A549 treated with AZD9567 at 1 μM for 4 hours (cell line): ENCODE results near the gene ADAM12. TPM values are rescaled to one million over a fixed set of nuclear protein-coding genes. Genes with fewer than 3 reads are reported as not detected.

Experiments used
- total RNA-seq: library from RNA; stranded (reverse); fragments of 200-300 nt; extraction: Qiagen RNA extraction; gene quantifications from 5 replicates; pipeline ENCODE4 v1.2.3, GENCODE V29; 2022; ENCODE audit not compliant: insufficient read depth

The ADAM12 gene
- total RNA-seq: 2.9 to 4.9 TPM (median 3.2 TPM) in 5 replicates

DNA sequence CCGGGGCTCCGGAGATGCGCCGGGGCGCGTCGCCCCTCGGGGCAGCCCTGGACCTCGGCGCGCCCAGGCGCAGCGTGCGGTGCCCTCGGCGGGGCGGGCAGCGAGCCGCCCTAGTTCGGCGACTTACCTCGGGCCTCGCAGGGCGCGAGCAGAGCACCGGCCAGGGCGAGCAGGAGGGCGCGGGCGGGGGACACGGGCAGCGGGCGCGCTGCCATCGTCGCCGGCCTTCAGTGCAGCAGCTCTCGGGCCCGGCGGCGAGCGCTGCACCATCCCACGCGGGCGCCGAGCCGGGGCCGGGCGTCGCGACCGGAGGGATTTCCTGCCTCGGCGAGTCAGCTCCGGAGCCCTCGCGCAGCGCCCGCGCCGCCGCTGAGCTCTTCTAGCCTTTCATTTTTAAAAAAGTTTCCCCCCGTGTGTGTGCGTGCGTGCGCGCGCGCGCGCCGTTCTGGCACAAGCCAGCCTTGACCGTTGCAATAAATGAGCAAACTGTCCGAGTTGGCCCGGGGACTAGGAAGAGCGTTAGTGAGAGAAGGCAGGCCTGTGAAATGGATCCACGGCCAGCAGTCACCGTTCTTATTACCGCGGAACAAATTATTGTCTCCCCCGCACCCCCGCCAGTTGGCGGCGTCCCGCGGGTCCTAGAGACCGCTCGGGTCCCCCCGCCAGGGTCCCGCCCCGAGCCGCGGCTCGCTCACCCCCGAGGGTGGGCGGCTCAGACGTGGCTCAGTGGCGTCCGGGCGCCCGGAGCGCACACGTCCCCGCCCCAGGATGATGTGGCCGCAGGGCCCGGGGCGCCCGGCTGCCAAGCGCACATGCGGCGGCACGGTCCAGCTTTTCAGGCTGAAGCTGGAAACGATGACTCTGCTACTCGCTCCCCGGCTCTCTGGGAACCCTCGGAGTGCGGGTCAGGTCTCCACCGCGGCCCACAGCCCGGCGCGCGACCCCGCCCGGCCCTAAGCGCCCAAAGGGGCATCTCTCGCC lies at the start of gene ADAM12:
Gene ADAM12, minus strand, starts transcription at position 547 of the 981 bp plus-strand sequence. Its CDS starts 332 bp downstream, at position 215.

